Upper lobe of right lung (tissue), 1 donor: ENCODE results near the gene OXNAD1. TPM values are rescaled to one million over a fixed set of nuclear protein-coding genes. Genes with fewer than 3 reads are reported as not detected.
A peak's percentile ranks its signal among the peaks of the same experiment; 100 is the strongest.

Experiments used
- ATAC-seq: fragments of 200-7000 bp; cut with Tn5 transposase; one replicate; pipeline ENCODE4 v1.9.1; 2020; ENCODE audit warnings: mild to moderate bottlenecking, moderate library complexity
- DNase-seq: peaks from one replicate; pipeline ENCODE4 v3.0.0-alpha.2; 2020
- H3K27ac ChIP-seq: fragments of 200-600 bp; one replicate; pipeline ENCODE4 v1.8.0; 2022
- H3K27me3 ChIP-seq: fragments of 200-600 bp; one replicate; pipeline ENCODE4 v1.8.0; 2022; ENCODE audit warnings: mild to moderate bottlenecking
- H3K36me3 ChIP-seq: fragments of 200-600 bp; one replicate; pipeline ENCODE4 v1.8.0; 2022
- H3K4me1 ChIP-seq: fragments of 200-600 bp; one replicate; pipeline ENCODE4 v1.8.0; 2022
- H3K4me3 ChIP-seq: fragments of 200-600 bp; one replicate; pipeline ENCODE4 v1.8.0; 2022; ENCODE audit warnings: mild to moderate bottlenecking
- H3K9me3 ChIP-seq: fragments of 200-600 bp; one replicate; pipeline ENCODE4 v1.8.0; 2022
- CTCF ChIP-seq: fragments of 200-600 bp; IDR thresholded peaks from one replicate; pipeline ENCODE4 v1.8.0; 2022; ENCODE audit warnings: antibody characterized with exemption
- intact Hi-C: fragments of 100-400 bp; cut with DNase I; formaldehyde crosslinking; loops from one replicate; pipeline ENCODE4 v1.11.0; 2022
- total RNA-seq: library from RNA; stranded (reverse); fragmentation: NEBNext Ultra II Directional; extraction: Animal tissue kit (Norgen Biotek cat#: 25700); gene quantifications from one replicate; pipeline ENCODE4 v1.2.1, GENCODE V29; 2021
- donor health status: DM: no; HTN: yes; CAD: no; lungs with severe emphysema.

OXNAD1 gene
- total RNA-seq, 1 donor from 2014 or later = 12.8 TPM

GRCh38 chr3:16252988-16253387 lies 12.0 kb upstream of the OXNAD1 start:
- Histone ChIP-seq H3K36me3 (peaks cover 5% of the 10 kb centered on the region), H3K27ac (peak overlapping the region; percentile 42), H3K4me3 (no peak overlapping the region), H3K4me1 (peaks cover 15% of the 10 kb centered on the region), H3K27me3 (no peaks in the 10 kb centered on the region), H3K9me3 (no peaks in the 10 kb centered on the region)
- ATAC-seq = no peak
- no peak for TF ChIP-seq CTCF
- DNase-seq = no peak
- intact Hi-C loops = no loop called here

GRCh38 chr3:16253601-16254000 lies 11.4 kb upstream of the OXNAD1 start:
- intact Hi-C loops = no loop called here
- H3K4me1 ChIP-seq = peaks cover 15% of the 10 kb centered on the region
- DNase-seq = peak; percentile 78
- H3K27me3 ChIP-seq = no peaks in the 10 kb centered on the region
- no peaks in the 10 kb centered on the region for H3K9me3 ChIP-seq
- no peak overlapping the region for H3K4me3 ChIP-seq
- no peak for TF ChIP-seq CTCF
- ATAC-seq = peak; percentile 95
- H3K27ac ChIP-seq = peak overlapping the region; percentile 42
- peaks cover 8% of the 10 kb centered on the region for H3K36me3 ChIP-seq

GRCh38 chr3:16254916-16255315 lies 10.1 kb upstream of the OXNAD1 start:
- intact Hi-C loops = no loop called here
- H3K4me1 ChIP-seq = peaks cover 15% of the 10 kb centered on the region
- no peaks in the 10 kb centered on the region for H3K27me3 ChIP-seq
- TF ChIP-seq CTCF = no peak
- no peaks in the 10 kb centered on the region for H3K9me3 ChIP-seq
- peaks cover 21% of the 10 kb centered on the region for H3K36me3 ChIP-seq
- ATAC-seq (no peak), DNase-seq (no peak)
- no peak overlapping the region for H3K27ac ChIP-seq
- H3K4me3 ChIP-seq = no peak overlapping the region

- H3K36me3 ChIP-seq = peaks cover 25% of the 10 kb centered on the region
- H3K9me3 ChIP-seq = no peaks in the 10 kb centered on the region
- H3K27ac ChIP-seq = no peak overlapping the region
- intact Hi-C loops = no loop called here
- DNase-seq (no peak), ATAC-seq (no peak)
- H3K4me3 ChIP-seq = no peak overlapping the region
- no peaks in the 10 kb centered on the region for H3K27me3 ChIP-seq
- no peak for TF ChIP-seq CTCF
- H3K4me1 ChIP-seq = peaks cover 15% of the 10 kb centered on the region
Measured at GRCh38 chr3:16255326-16255725, 9.7 kb upstream of the OXNAD1 start.

GRCh38 chr3:16255726-16256125 lies 9.3 kb upstream of the OXNAD1 start:
- no peak for TF ChIP-seq CTCF
- H3K4me1 ChIP-seq = peaks cover 15% of the 10 kb centered on the region
- no peak overlapping the region for H3K4me3 ChIP-seq
- H3K27ac ChIP-seq = no peak overlapping the region
- no peak for ATAC-seq
- no peaks in the 10 kb centered on the region for H3K9me3 ChIP-seq
- no peaks in the 10 kb centered on the region for H3K27me3 ChIP-seq
- H3K36me3 ChIP-seq = peaks cover 29% of the 10 kb centered on the region
- DNase-seq = no peak
- intact Hi-C loops = no loop called here

GRCh38 chr3:16257309-16257708 lies 7.7 kb upstream of the OXNAD1 start:
- DNase-seq = no peak
- TF ChIP-seq CTCF = no peak
- Histone ChIP-seq H3K36me3 (peaks cover 41% of the 10 kb centered on the region), H3K9me3 (no peaks in the 10 kb centered on the region), H3K27ac (no peak overlapping the region), H3K4me1 (peaks cover 15% of the 10 kb centered on the region), H3K27me3 (no peaks in the 10 kb centered on the region), H3K4me3 (no peak overlapping the region)
- intact Hi-C loops = no loop called here
- peak; percentile 59 for ATAC-seq
